IMR-90 (cell line): ENCODE measurements around the gene GADD45A. TPM values are rescaled to one million over a fixed set of nuclear protein-coding genes. Genes with fewer than 3 reads are reported as not detected.

Source experiments
- ATAC-seq: fragments of 200-7000 bp; cut with Tn5 transposase; 2 replicates; pipeline ENCODE4 v1.9.1; 2020; ENCODE audit warnings: low read depth, mild to moderate bottlenecking, moderate library complexity
- BruUV-seq: library from RNA; stranded (reverse); fragments of 400-500 nt; replicated peaks from 2 replicates; lab custom pipeline; 2021; lab: Mats Ljungman, UMichigan
- CTCF ChIA-PET: fragments of 300-600 bp; formaldehyde crosslinking; extraction: SDS; loops from one replicate; lab custom pipeline; 2021; ENCODE audit warnings: antibody characterized with exemption; lab: Yijun Ruan, JAX
- POLR2A ChIA-PET: fragments of 300-600 bp; sonication (Branson Sonifier 250); formaldehyde crosslinking; loops from one replicate; lab custom pipeline; 2022; ENCODE audit warnings: antibody characterized with exemption; ENCODE audit not compliant: unreplicated experiment; lab: Charles Lee
- DNase-seq: peaks from one replicate; pipeline ENCODE4 v3.0.0; 2013
- H2AFZ ChIP-seq: replicated peaks from 2 replicates; pipeline ENCODE3; 2013; ENCODE audit warnings: low read length, mild to moderate bottlenecking; ENCODE audit not compliant: poor library complexity
- H2AK5ac ChIP-seq: 2 replicates; pipeline ENCODE4 v1.6.1; 2013; ENCODE audit warnings: low read depth, low read length, inconsistent platforms
- H2AK9ac ChIP-seq: replicated peaks from 2 replicates; pipeline ENCODE3; 2013; ENCODE audit warnings: mild to moderate bottlenecking, low read depth, low read length, moderate library complexity; ENCODE audit not compliant: poor library complexity
- H2BK120ac ChIP-seq: 2 replicates; pipeline ENCODE4 v1.6.1; 2013; ENCODE audit warnings: low read depth, low read length, inconsistent platforms
- H2BK15ac ChIP-seq: 3 replicates; pipeline ENCODE4 v1.6.1; 2013; ENCODE audit warnings: low read depth, low read length, inconsistent platforms
- H2BK20ac ChIP-seq: 2 replicates; pipeline ENCODE4 v1.6.1; 2013; ENCODE audit warnings: low read depth, mild to moderate bottlenecking, inconsistent platforms, low read length, moderate library complexity
- H2BK5ac ChIP-seq: 2 replicates; pipeline ENCODE4 v1.6.1; 2013; ENCODE audit warnings: mild to moderate bottlenecking, low read depth, low read length, inconsistent platforms; ENCODE audit not compliant: poor library complexity, severe bottlenecking
- H3K14ac ChIP-seq: replicated peaks from 2 replicates; pipeline ENCODE4 v1.6.1; 2013; ENCODE audit warnings: low read depth, low read length, inconsistent platforms
- H3K18ac ChIP-seq: 2 replicates; pipeline ENCODE4 v1.6.1; 2013; ENCODE audit warnings: low read depth, low read length, control low read depth
- H3K23ac ChIP-seq: 2 replicates; pipeline ENCODE4 v1.6.1; 2013; ENCODE audit warnings: low read depth, low read length, inconsistent platforms
- H3K27ac ChIP-seq: 2 replicates; pipeline ENCODE4 v1.5.1; 2013; ENCODE audit warnings: mild to moderate bottlenecking, control low read depth, low read length; ENCODE audit not compliant: insufficient read depth
- H3K27me3 ChIP-seq: 2 replicates; pipeline ENCODE4 v1.6.1; 2013; ENCODE audit warnings: low read length; ENCODE audit not compliant: control insufficient read depth, insufficient read depth
- H3K36me3 ChIP-seq: 2 replicates; pipeline ENCODE4 v1.6.1; 2013; ENCODE audit warnings: low read length, mixed read lengths; ENCODE audit not compliant: control insufficient read depth, insufficient read depth
- H3K4ac ChIP-seq: 2 replicates; pipeline ENCODE4 v1.6.1; 2013; ENCODE audit warnings: low read depth, low read length, inconsistent platforms
- H3K4me1 ChIP-seq: 2 replicates; pipeline ENCODE4 v1.6.1; 2013; ENCODE audit warnings: low read length, mixed read lengths; ENCODE audit not compliant: control insufficient read depth, insufficient read depth
- H3K4me2 ChIP-seq: 2 replicates; pipeline ENCODE4 v1.6.1; 2013; ENCODE audit warnings: low read depth, mild to moderate bottlenecking, control low read depth, low read length, moderate library complexity
- H3K4me3 ChIP-seq: 2 replicates; pipeline ENCODE4 v1.5.1; 2013; ENCODE audit warnings: low read depth, mild to moderate bottlenecking, control low read depth, low read length, moderate library complexity; ENCODE audit not compliant: insufficient read depth
- H3K56ac ChIP-seq: 2 replicates; pipeline ENCODE4 v1.6.1; 2013; ENCODE audit warnings: low read length, inconsistent platforms; ENCODE audit not compliant: insufficient read depth; ENCODE audit errors: extremely low read depth
- H3K79me1 ChIP-seq, 2 experiments: 2 replicates each; pipeline ENCODE4 v1.6.1; 2013; ENCODE audit warnings: low read length in 2 of 2, inconsistent platforms in 1 of 2, low read depth in 1 of 2
- H3K9ac ChIP-seq: 2 replicates; pipeline ENCODE4 v1.6.1; 2013; ENCODE audit warnings: low read depth, low read length, control low read depth
- H3K9me1 ChIP-seq: 2 replicates; pipeline ENCODE4 v1.6.1; 2013; ENCODE audit warnings: low read length, inconsistent platforms; ENCODE audit not compliant: insufficient read depth
- H3K9me3 ChIP-seq: 2 replicates; pipeline ENCODE4 v1.6.1; 2013; ENCODE audit warnings: low read length; ENCODE audit not compliant: control insufficient read depth, insufficient read depth
- H4K20me1 ChIP-seq: 2 replicates; pipeline ENCODE4 v1.6.1; 2013; ENCODE audit warnings: low read length, inconsistent platforms; ENCODE audit not compliant: insufficient read depth
- H4K5ac ChIP-seq: 2 replicates; pipeline ENCODE4 v1.6.1; 2013; ENCODE audit warnings: mild to moderate bottlenecking, low read depth, low read length, control low read depth
- H4K8ac ChIP-seq, 2 experiments: 2 replicates each; pipeline ENCODE4 v1.6.1; 2013; ENCODE audit warnings: low read depth in 2 of 2, low read length in 2 of 2, control low read depth in 1 of 2, inconsistent platforms in 1 of 2
- H4K91ac ChIP-seq: 2 replicates; pipeline ENCODE4 v1.6.1; 2013; ENCODE audit warnings: low read depth, low read length, inconsistent platforms; ENCODE audit not compliant: insufficient read depth
- BHLHE40 ChIP-seq: fragments of 150-350 bp; IDR thresholded peaks from 2 replicates; pipeline ENCODE4 v1.6.1; 2016; ENCODE audit warnings: mild to moderate bottlenecking, low read depth, low read length
- MAFK ChIP-seq: IDR thresholded peaks from 2 replicates; pipeline ENCODE4 v1.6.1; 2012; ENCODE audit warnings: low read depth, low read length, improper control_type of control experiment
- MAZ ChIP-seq: IDR thresholded peaks from 2 replicates; pipeline ENCODE4 v1.6.1; 2012; ENCODE audit warnings: low read depth, mild to moderate bottlenecking, low read length, improper control_type of control experiment, moderate library complexity, borderline replicate concordance
- POLR2A ChIP-seq: IDR thresholded peaks from 2 replicates; pipeline ENCODE4 v1.6.1; 2012; ENCODE audit warnings: mild to moderate bottlenecking, low read depth, low read length
- RFX5 ChIP-seq: IDR thresholded peaks from 2 replicates; pipeline ENCODE4 v1.8.0; 2012; ENCODE audit warnings: low read depth, mild to moderate bottlenecking, low read length, moderate library complexity
- WGBS, 2 experiments: methylation state at CpG; one replicate each; pipeline versions ENCODE4 v1.1.5 to v1.1.7; 2013; ENCODE audit warnings: missing lambda C conversion rate in 2 of 2; ENCODE audit not compliant: insufficient read length in 1 of 2; ENCODE audit errors: extremely low coverage in 2 of 2; 5-methylcytosine and 5-hydroxymethylcytosine counted together
- dilution Hi-C: fragments of 300-500 bp; cut with HindIII; formaldehyde crosslinking; loops from one replicate; pipeline ENCODE4 v1.14.3; 2018; ENCODE audit warnings: low sequenced_read_pairs; ENCODE audit not compliant: unreplicated experiment
- in situ Hi-C: fragments of 300-500 bp; cut with MboI; formaldehyde crosslinking; loops from 3 replicates; pipeline ENCODE4 v1.14.3; 2019; ENCODE audit warnings: low sequenced_read_pairs, inconsistent platforms, mixed read lengths
- intact Hi-C: fragments of 100-400 bp; cut with micrococcal nuclease; formaldehyde crosslinking; loops from 2 replicates; pipeline ENCODE4 v1.10.0; 2022
- polyA plus RNA-seq, 3 experiments: library from polyadenylated mRNA; depleted of rRNA; stranded (reverse); fragments of >200 nt; gene quantifications; 2 replicates each; pipeline ENCODE4 v1.2.3, GENCODE V29; 2012; ENCODE audit warnings: low replicate concordance in 1 of 3
- total RNA-seq: library from RNA; depleted of rRNA; stranded (reverse); fragments of >200 nt; gene quantifications from 2 replicates; pipeline ENCODE4 v1.2.3, GENCODE V29; 2012
- TF ChIP-seq, protein P1 (sequence below): fragments of 150-350 bp; IDR thresholded peaks from 2 replicates; pipeline ENCODE4 v1.6.1; 2017; ENCODE audit warnings: mild to moderate bottlenecking, antibody characterized with exemption, low read length, low read depth
- TF ChIP-seq, protein P2 (sequence below): conservative IDR thresholded peaks from 2 replicates; pipeline ENCODE4 v1.5.1; 2012; ENCODE audit warnings: mild to moderate bottlenecking, low read depth, low read length, improper control_type of control experiment

GADD45A gene
- total and polyA plus RNA-seq, 2 of the 4 experiments (the other 2 are of a cell fraction) = 10.9 to 114 TPM

DNA sequence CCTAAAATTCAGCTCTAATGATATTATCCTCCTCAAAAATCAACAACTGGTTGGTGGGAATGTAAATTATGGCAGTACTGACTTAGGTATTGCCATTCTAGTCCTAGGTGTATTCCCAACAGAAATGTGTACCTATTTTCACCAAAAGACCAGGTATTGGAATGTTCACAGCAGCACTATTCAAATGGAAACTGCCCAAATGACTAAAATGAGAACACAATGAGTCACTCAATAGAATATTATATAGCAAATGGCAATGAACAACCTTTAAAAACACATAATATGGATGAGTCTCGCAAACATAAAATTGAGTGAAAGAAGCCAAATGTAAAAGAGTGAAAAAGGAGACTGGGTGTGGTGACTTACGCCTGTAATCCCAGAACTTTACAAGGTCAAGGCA, 44.9 kb downstream of the GADD45A start:
- H2BK20ac ChIP-seq = no peak overlapping the region
- H3K4me1 ChIP-seq = peaks cover 8% of the 10 kb centered on the region

More for the DNA sequence above, 44.9 kb downstream of the GADD45A start:
- dilution Hi-C loops (no loop called here), intact Hi-C loops (no loop called here), in situ Hi-C loops (no loop called here)
- Histone ChIP-seq H3K79me1 (peaks cover 33 to 77% of the 10 kb centered on the region in 2 experiments), H2AFZ (no peak overlapping the region), H3K27me3 (no peaks in the 10 kb centered on the region), H2BK15ac (no peak overlapping the region), H2BK5ac (no peak overlapping the region), H3K36me3 (peaks cover 8% of the 10 kb centered on the region; the same call in 1 of the 2 replicates), H3K18ac (no peak overlapping the region), H2AK9ac (no peak overlapping the region), H2BK120ac (no peak overlapping the region), H3K9me3 (no peaks in the 10 kb centered on the region), H2AK5ac (no peak overlapping the region), H4K8ac (no peak overlapping the region), H3K4me3 (no peak overlapping the region), H4K5ac (no peak overlapping the region), H3K23ac (no peak overlapping the region), H4K20me1 (peaks cover 3% of the 10 kb centered on the region; the same call in 1 of the 2 replicates), H3K9ac (no peak overlapping the region), H3K4ac (no peak overlapping the region), H3K56ac (no peak overlapping the region), H3K4me2 (no peak overlapping the region), H3K27ac (no peak overlapping the region), H3K14ac (no peak overlapping the region), H3K9me1 (peaks cover 21% of the 10 kb centered on the region), H4K91ac (no peak overlapping the region)
- POLR2A ChIA-PET = no interaction called here
- CTCF ChIA-PET = no interaction called here
- BruUV-seq = no TSS peak
- TF ChIP-seq, protein P1, sequence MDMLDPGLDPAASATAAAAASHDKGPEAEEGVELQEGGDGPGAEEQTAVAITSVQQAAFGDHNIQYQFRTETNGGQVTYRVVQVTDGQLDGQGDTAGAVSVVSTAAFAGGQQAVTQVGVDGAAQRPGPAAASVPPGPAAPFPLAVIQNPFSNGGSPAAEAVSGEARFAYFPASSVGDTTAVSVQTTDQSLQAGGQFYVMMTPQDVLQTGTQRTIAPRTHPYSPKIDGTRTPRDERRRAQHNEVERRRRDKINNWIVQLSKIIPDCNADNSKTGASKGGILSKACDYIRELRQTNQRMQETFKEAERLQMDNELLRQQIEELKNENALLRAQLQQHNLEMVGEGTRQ = no peak
- TF ChIP-seq, protein P2, sequence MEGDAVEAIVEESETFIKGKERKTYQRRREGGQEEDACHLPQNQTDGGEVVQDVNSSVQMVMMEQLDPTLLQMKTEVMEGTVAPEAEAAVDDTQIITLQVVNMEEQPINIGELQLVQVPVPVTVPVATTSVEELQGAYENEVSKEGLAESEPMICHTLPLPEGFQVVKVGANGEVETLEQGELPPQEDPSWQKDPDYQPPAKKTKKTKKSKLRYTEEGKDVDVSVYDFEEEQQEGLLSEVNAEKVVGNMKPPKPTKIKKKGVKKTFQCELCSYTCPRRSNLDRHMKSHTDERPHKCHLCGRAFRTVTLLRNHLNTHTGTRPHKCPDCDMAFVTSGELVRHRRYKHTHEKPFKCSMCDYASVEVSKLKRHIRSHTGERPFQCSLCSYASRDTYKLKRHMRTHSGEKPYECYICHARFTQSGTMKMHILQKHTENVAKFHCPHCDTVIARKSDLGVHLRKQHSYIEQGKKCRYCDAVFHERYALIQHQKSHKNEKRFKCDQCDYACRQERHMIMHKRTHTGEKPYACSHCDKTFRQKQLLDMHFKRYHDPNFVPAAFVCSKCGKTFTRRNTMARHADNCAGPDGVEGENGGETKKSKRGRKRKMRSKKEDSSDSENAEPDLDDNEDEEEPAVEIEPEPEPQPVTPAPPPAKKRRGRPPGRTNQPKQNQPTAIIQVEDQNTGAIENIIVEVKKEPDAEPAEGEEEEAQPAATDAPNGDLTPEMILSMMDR = no peak
- TF ChIP-seq RFX5 = no peak
- TF ChIP-seq BHLHE40 = no peak
- no peak for TF ChIP-seq MAZ
- TF ChIP-seq MAFK = no peak
- TF ChIP-seq POLR2A = no peak
- no CpG with 5 or more reads among the region's 2 CpGs for WGBS, 2 experiments
- ATAC-seq (no peak), DNase-seq (no peak)
